A673 (cell line): ENCODE results near the gene ITPA.

Experiments used
- EZH2 ChIP-seq: fragments of 200-600 bp; sonication (generic); IDR thresholded peaks from 2 replicates; pipeline ENCODE4 v1.6.1; 2017; ENCODE audit warnings: borderline replicate concordance, low read depth, mild to moderate bottlenecking, mixed read lengths, antibody characterized with exemption, low read length; ENCODE audit not compliant: poor library complexity, severe bottlenecking
- TF ChIP-seq, protein P1 (sequence below): fragments of 300-800, 200-600 bp; sonication (generic); conservative IDR thresholded peaks from 2 replicates; pipeline ENCODE4 v1.5.1; 2017; ENCODE audit warnings: low read depth, mild to moderate bottlenecking, antibody characterized with exemption, low read length, moderate library complexity, mixed read lengths

DNA sequence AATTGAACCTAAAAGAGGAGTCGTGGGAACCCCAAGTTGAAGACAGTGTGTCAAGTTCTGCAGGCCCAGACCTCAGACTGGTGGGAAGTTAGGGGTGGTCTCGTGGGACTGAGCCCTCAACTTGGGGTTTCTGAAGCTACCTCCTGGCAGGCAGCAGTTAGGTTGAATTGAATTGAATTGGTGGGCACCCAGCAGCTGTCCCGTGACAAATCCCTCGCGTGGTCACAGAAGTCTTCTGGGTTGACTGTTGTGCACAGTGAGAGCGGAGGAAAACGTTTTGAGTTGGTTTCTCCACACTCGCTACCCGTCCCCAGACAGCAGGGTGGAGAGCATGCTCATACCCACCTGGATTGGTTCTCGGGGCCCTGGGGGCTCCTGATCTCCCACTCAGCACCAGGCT, 16.8 kb downstream of the ITPA start:
- TF ChIP-seq, protein P1, sequence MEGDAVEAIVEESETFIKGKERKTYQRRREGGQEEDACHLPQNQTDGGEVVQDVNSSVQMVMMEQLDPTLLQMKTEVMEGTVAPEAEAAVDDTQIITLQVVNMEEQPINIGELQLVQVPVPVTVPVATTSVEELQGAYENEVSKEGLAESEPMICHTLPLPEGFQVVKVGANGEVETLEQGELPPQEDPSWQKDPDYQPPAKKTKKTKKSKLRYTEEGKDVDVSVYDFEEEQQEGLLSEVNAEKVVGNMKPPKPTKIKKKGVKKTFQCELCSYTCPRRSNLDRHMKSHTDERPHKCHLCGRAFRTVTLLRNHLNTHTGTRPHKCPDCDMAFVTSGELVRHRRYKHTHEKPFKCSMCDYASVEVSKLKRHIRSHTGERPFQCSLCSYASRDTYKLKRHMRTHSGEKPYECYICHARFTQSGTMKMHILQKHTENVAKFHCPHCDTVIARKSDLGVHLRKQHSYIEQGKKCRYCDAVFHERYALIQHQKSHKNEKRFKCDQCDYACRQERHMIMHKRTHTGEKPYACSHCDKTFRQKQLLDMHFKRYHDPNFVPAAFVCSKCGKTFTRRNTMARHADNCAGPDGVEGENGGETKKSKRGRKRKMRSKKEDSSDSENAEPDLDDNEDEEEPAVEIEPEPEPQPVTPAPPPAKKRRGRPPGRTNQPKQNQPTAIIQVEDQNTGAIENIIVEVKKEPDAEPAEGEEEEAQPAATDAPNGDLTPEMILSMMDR: no peak
- no peak for TF ChIP-seq EZH2
